Embryonic facial prominence (tissue), 1 donor: ENCODE data around the gene TSR1.

Experiments used
- DNase-seq: peaks from one replicate; pipeline ENCODE4 v3.0.0-alpha.2; 2016; ENCODE audit errors: extremely low spot score

Gene TSR1

DNA sequence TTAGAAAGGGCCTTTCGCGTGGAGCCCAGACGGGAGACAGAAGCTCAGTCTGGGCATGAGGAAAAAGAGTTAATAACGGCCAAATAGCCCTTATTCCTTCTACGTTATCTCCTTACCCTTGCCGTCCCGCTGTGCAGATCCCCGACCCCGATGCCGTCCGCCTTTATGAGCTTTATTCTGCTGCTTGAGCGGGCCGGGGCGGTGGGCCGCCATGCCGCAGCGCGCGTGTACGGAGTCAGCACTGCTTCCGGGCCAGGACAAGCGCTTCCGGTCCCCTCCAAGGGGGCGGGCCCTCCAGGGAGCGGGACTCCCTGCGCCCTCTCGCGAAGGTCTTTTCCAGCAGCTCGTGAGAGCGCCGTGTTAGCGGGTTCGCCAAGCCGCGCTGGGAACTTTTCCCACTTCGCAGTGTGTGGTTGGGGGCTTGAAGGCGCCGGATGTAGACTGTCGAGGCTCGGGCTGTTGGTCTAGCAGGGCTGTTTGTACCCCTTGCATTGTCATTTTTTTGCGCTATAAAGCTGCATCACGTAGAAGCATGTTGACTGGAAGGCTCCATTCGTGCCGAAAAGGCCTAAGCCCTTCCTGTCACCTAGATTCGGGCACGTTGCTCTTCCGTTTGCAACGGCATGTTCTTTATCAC is at the start of gene TSR1:
TSS of gene TSR1 (minus strand) at position 243 of the 637 bp plus-strand sequence. CDS start at position 213, 30 bp downstream.
- peak; percentile 86 for DNase-seq

DNA sequence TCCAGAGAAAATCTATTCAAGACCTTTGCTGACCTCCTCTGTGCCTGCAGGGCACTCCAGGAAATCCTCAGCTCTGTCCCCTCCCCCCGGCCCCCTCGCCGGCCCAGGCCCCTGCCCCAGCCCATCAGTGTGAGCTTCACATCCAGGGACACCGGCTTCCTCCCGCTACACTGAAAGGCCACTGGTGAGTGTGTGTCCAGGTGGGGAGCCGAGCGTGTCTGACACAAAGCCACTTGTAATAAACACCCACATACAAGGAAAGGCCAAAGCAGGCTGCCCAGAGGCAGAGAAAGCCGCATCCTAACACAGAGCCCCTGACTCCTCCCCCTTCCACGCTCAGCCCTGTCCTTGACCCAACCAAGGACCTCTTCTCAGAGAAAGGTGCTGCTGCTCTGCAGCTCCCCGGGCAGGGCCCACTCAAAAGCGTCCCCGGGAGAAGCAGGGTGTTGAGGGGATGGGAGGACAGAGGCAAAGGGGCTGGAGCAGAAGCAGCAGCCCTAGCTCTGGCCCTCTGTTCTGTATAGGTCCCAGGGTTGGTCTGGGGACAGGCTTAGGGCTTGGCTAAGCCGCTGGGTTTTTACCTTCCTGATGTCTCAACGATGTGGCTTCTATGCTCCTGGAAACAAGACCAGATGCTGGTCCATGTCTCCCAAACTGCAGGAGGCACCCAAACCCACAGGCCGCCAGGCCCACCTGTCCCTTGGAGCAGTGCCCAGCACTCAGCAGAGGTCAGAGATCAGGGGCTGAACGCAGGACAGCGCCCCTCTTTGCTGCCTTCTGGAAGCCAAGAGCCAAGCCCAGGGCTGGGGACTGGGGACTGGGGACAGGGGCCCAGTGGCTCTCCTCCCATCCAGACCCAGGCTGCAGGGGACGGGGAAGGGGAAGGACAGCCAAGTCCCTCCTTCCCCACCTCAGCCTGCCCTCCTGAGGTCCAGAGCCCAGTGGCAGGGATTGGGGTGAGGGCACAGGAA is 49.3 kb upstream of the TSR1 start:
- DNase-seq = no peak

DNA sequence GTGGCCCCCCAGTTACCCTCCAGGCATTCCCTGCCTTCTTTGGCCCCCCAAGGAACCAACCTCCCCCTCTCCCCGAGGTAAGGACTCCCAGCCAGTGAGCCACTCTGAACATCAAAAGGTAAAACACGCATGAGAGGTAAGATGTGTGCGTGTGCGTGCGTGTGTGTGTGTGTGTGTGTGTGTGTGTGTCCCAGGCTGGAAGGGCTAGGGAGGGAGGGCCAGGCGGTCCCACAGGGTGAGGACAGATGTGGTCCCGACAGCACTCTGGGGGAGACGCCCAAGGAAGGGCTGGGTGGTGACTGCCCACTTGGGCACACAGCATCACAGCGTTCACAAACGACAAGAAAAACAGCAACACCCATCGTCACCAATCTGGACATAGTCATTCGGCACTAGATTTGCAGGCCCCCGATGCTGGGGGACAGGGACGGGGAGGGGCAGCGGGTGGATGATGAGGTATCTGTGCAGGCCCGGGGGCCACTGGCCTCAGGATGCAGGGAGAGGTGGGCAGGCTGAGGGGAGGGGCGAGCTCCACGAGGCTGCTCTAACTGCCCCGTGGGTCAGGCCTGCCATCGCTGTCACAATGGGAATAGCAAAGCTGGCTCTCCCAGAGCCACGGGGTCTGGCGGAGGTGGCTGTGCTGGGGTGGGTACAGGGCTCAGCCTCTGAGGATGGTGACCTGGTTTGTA is 48.3 kb upstream of the TSR1 start:
- no peak for DNase-seq

DNA sequence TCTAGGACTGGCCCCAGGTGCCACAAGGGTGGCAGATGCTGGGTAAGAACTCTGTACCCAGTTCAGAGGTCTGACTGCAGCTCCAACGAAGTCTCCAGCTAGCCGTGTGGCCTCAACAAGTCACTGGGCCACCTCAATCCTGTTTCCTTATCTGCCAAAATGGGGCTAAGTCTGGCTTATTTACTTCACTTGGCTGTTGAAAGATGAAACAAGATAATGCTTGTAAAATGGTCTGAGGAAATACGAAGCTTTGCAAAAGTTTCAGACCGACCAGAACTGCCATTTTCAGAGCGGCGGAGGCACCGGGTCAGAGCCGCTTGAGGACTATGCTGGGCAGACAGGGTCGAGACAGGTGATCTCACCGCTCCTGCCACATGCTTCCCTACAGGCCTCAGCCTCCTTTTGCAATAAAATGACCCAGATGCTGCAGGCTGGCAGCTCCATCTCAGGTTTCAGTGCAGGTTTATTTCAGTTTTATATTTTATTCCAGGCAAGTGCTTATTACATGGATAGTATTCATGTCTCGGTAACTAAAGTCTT is 47.4 kb upstream of the TSR1 start:
- no peak for DNase-seq

DNA sequence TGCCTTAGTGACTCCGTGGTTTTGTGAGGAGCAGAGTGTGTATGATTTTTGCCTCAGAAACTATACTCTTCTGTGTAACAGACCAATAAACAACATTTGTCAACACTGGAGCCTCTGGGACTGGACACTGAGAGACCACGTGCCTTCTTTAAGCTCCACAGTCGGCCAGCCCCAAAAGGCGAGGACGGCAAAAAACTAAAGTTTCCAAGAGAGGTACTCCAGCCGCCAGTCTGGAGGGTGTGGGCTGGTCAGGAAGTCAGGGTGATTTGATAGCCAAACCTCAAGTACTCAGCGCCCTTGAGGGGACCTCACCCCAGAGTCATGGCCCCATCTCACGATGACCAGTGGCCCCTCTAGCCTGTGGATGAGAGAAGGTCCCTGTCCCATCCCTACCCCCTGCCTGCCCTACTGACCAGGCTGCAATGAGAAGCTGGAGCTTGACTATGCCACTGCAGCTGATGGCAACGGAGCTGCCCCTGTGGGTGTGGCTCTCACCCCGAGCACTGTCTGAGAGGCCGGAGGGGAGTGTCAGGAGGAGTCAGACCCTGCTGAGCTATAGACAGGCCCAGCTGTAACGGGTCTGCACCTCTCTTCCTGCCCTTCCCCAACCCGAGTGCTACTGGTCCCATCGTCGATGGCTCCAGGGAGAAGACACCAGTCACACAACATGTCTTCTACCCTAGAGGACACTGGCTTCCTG is 44.8 kb upstream of the TSR1 start:
- no peak for DNase-seq

DNA sequence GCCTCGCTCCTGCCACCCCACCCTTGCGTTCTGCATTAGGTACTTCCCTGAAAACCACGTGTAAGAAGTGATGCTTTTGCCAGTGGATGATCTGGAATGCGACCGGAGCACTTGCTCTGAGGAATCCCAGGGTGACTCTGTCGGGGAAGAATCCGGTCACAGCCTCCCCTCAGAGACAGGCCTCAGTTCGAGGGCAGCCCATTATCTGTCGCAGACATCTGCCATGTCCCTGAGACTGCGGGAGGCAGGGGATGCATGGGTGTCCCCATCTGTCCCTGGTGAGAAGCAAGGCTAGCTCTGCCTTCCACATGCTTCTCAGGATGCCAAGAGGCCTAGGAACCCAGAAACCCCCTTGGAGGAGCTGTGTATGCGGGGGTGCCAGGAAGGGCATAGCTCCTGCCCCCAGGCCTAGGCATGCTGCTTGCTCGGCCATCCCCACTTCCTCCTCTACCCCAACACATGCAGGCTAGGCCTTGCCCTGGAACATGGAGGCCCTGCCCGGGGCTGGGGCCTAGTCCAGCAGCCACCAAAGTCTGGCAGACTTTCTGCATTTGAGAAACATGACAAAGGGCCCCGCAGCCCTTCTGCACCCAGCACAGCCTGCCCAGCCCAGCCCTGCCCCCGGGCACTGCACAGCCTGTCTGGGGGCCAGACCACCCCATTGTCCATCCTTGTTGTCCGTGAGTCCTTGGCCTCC is 44.1 kb upstream of the TSR1 start:
- DNase-seq = no peak

DNA sequence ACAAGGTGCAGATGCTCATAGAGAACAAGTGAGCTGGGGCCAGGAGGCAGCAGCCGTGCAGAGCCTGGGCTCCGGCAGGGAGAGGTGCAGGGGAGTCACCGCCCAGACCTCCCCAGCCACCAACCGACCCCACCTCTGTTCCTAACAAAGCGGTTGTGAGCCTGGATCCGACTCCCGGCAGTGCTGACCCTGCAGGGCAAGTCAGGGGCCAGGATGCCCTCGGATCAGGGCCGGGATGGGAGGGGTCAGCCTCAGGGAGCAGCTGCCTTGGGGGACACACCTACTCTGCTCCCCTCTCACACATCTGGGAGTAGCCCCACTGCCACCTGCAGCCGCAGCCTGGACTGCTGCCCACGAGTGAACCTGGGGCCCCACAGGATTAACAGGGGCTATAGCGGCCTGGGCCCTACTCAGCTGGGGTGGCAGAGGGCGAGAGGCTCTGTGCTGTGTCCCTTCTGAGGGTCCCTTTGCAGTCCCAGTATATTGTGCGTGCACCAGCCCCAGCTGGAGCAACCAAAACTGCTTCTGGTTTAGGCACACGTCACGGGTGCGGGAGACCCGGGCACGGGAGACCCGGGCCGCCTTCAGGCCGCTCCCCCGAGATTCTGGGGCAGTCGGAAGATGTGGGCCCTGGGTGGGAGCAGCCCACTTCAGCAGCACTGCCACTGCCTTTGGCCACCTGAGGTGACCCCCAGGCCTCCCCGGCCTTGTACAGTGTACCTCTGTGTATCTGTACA is 43.4 kb upstream of the TSR1 start:
- DNase-seq = no peak

DNA sequence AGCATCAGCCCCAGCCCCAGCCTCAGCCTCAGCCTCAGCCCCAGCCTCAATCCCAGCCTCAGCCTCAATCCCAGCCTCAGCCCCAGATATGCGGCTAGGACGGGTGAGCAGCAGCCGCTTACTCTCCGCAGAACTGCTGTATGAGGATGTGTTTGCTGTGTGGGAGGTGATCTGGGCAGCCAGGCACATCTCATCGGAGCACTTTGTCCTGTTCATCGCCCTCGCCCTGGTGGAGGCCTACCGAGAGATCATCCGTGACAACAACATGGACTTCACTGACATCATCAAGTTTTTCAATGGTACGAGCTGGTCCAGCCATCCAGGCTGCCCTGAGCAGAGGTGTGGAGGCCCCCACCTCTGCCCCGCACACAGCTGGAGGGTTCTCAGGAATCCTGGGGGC is 42.6 kb upstream of the TSR1 start:
- no peak for DNase-seq

DNA sequence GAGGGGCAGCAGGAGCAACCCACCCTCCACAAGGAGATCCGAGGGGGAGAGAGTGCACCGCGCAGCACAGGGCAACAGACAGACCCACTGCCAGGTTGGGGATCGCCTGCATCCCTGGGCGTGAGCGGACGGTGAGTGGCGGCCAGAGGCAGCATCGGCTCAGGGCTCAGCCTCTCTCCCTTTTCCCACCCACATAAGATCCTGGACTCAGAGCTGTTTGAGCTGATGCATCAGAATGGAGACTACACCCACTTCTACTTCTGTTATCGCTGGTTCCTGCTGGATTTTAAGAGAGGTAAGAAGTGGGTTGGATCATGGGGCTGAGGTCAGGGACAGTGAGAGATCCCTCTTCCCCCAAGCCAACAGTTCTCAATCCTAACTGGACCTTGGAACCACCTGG is 41.4 kb upstream of the TSR1 start:
- no peak for DNase-seq

DNA sequence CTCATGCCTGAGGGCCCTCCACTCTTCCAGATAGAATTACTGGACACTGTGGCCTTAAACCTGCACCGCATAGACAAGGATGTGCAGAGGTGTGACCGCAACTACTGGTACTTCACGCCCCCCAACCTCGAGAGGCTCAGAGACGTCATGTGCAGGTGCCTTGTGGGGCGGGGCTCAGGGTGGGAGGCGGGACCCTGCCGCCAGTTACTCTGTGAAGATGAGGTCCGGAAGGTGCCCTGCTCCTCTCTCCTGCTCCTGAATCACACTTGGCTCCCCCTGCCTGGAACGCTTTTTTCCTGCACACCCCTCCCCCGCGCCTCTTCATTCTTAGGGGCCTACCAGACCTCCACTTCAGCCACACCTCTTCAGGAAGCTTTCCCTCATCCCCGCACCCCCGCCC is 39.9 kb upstream of the TSR1 start:
- no peak for DNase-seq

DNA sequence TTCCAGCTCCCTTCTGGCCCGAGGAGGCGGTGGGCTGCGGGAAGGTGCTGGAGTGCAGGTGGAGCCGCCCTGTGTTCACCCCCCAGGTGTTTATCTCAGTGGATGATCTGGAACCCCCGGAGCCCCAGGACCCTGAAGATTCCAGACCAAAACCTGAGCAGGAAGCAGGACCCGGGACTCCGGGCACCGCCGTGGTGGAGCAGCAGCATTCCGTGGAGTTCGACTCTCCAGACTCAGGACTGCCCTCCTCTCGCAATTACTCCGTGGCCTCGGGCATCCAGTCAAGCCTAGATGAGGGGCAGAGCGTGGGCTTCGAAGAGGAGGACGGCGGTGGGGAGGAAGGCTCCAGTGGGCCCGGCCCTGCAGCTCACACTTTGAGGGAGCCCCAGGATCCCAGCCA is 39.1 kb upstream of the TSR1 start:
- no peak for DNase-seq

DNA sequence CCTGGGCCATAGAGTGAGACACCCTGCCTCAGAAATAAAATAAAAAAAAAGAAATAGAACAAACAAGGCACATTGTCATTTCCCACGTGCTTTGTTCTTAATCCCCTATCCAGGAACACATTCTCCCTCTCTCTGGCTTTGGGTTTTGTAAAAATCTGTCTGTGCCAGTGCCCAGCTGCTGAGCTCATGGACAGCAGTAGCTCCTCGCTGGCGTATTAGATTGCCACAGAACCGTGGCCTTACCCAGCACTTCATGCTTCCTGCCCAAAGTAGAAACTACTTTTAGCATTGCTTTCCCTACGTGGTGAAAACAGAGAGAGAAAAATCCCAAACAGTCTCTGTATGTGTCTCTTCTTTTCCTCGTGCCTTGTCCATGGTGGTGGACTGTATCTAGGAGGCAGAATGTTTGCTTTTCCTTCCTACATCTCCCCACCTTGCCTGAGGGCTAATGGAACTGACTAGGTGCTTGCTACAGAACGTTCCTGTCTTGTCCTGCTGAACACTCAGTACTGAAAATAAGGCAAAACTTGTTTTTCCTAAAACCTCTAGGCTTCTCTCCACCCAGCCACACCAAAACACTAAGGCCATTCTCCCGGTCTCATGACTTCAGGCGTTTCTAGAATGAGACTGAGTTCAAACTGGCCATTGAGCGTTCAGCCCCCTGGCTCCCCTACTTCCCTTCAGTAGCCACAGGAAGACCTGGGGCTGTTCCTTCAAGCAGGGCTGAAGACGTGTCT is 38.5 kb upstream of the TSR1 start:
- no peak for DNase-seq

DNA sequence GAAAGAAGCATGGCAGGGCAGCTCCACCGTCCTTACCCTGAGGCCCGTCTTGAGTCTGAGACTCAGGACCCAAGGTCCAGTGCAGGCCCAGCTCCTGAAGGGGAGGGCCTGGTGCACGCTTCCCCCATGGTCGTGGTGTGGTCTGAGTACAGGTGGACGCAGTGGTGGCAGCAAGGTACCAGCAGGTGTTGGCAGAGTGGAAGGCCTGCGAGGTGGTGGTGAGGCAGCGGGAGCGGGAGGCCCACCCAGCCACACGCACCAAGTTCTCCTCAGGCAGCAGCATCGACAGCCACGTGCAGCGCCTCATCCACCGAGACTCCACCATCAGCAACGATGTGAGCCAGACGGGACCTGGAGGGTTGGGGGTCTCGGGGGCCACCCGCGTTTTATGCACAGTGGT is 36.9 kb upstream of the TSR1 start:
- no peak for DNase-seq

DNA sequence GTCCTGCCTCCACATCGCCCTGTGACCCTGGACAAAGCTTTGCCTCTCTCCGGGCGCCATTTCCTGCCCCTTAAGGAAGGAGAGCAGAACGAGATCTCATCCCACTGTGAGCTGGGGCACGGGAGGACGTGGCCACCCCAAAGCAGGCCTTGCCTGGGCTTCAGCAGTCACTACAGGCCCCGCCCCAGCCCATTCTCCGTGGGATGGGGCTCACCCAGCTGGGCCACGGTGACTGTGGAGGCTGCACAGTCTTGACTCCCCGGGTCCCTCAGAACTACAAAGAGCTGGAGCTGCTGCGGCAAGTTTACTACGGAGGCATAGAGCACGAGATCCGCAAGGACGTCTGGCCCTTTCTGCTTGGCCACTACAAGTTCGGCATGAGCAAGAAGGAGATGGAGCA is 36.4 kb upstream of the TSR1 start:
- DNase-seq = no peak

DNA sequence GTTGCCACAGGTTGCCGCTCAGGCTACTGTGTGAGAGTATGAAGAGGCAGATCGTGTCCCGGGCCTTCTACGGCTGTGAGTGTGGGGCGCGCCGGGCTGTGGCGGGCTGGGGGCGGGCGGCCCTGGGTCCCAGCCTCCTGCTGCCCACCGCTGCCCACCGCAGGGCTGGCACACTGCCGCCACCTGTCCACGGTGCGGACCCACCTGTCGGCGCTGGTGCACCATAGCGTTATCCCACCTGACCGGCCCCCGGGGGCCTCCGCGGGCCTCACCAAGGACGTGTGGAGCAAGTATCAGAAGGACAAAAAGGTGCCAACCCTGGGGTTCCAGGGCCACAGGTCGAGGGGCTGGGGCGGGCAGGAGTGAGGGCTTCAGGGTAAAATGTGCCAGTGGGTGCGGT is 35.9 kb upstream of the TSR1 start:
- DNase-seq = no peak

DNA sequence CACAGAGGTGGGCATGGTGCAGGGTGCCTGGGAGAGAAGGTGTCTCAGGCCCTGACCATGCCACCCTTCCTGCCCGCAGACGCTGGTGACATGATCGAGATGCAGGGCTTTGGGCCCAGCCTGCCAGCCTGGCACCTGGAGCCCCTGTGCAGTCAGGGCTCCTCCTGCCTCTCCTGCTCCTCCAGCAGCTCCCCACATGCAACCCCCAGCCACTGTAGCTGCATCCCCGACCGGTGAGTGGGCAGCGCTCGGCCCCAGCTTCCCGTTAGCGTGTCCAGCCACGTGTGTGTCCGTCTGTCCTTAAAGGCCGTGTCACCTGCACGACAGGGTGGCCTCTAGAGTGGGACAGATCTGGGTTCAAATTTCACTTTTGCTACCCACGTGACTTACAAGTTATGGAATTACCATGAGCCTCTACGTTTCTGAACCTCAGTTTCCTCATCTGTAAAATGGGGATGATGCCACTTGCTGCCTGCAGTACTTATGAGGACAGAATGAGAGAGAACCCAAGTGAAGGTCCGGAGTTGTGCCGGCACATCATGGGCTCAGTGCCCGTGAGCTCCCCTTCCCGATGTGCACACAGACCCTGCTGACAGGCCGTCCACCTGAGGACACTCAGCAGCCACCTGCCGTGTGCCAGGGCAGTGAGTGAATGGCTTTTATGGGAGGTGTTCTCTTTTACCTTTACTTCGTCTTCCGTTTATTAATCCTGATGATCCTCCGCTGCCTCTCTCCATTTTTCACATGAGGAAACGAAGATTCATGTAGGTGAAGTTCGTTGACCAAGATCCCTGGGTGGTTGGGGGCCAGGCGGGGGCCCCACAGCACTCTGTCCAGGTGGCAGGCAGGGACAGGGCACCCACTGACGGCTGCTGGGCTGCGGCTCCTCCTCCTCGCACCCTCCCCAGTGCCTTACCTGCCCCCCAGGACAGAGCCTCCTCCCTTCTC is 35.2 kb upstream of the TSR1 start:
- no peak for DNase-seq

DNA sequence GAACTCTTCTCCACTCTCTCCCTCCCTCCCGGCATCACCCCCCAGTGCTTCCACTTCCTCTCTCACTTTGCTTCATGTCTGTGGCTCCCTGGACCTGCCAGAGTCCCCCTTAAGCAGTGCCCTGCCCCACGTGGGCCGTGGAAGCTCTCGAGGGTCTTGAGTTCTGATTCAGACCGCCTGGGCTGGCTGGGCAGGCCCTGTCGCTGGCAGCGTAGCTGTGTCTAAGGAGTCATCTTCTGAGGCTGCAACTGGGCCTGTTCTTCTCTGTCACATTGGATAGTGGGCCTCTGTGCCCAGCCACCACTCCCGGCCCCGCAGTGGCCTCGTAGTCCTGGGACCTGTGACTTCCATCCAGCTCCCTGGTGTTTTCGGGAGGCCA is 33.9 kb upstream of the TSR1 start:
- DNase-seq = no peak

DNA sequence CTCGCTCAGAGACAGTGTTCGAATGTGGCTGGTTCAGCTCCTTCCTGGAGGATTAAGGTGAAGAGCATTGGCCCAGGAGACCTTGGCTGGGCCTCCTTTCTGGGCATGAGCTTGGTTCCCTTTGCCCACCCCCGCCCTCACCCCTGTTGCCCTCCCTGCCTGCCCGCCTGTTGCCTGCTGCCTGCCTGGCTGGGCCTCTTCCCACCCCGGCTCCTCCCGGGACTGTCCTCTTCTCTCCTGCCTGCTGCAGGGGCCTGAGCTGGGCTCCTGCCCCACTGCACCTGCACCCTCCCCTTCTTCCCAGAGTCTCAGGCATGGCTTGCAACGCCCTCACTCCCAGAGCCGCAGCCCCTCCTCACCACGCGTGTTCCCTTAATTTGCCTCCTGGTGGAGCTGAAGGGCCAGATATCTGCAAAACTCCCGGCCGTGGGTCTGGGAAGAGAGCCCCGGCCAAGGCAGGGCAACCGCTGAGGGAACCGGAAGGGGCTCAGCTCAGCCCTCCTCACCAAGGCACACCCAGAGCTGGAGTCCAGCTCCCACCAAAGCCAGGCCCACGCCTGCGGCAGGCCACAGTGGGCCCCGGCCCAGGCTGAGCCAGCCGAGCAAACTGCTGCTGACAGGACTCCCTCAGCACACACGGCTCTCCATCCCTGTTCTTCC is 33.4 kb upstream of the TSR1 start:
- DNase-seq = no peak
